ENCODE results near the gene ABCB1.

- TF ChIP-seq CTCF (IDR thresholded peaks at IDR 0.05) (no peak), ZFX (IDR thresholded peaks at IDR 0.05; ENCODE audit: borderline replicate concordance) (no peak)
These were observed 105.3 kb downstream of the ABCB1 start for GRCh38 chr7:87495366-87495765.

Measured in 22Rv1 (cell line).